ENCODE measurements around the gene RGS19. TPM values are rescaled to one million over a fixed set of nuclear protein-coding genes. Genes with fewer than 3 reads are reported as not detected.

Gene RGS19
- total and polyA plus RNA-seq, 11 donors, result 3.2 to 25.6 (median 5.3) TPM

DNA sequence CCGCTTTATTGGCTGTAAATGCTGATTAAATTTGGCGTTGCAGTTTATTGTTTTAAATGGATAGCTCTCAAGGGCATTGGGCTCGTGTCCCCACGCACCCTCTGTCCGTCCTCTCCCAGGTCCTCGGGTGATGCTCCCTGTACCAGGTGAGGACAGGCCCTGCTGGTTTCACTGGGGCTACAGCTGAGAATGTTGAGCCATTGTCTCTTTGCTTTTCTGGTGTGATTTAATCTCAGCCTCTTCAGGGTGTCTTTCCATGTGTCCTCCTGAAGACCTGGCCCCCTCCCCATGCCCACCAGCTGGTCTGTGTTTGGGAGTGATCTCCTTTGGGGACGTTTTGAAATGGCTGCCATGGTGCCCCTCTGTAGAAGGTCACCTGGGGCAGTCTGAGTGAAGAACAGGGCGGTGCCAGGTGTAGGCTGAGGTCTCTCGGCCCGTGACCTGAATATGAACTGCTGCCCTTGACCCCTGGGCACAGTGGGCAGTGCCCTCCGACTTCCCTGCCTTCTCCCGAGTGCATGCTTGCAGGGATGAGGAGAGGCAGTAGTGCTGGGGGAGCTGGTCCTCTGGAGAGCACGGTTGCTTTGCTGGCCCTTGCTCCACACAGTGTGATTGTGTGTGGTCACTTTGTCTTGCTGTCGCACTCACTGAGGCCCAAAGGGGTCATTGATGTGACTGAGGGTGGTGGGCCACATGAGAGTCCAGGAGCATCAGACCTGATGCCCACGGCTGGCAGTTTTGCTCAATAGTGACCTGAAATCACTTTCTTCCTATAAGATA, 55.8 kb downstream of the RGS19 start:
- peaks cover 6 to 96% (median 94%) of the 10 kb centered on the region in 9 donors for H3K36me3 ChIP-seq
- ATAC-seq (no peak), DNase-seq (no peak)
- intact Hi-C loops (cut with DNase I), result loop anchor here in 1 of 10 donors (5.0 kb wide), 1 partner anchor 41 kb away; the partner anchor contains the start of gene PRPF6
- H3K4me3 ChIP-seq, result no peak overlapping the region
- H3K9me3 ChIP-seq, result no peaks in the 10 kb centered on the region
- no peaks in the 10 kb centered on the region for H3K27me3 ChIP-seq
- no peaks in the 10 kb centered on the region for H3K4me1 ChIP-seq
- 91 to 94% (median 92%) methylated on average over 12 to 15 of the region's 15 CpGs for WGBS, 4 donors
- TF ChIP-seq, protein P1, sequence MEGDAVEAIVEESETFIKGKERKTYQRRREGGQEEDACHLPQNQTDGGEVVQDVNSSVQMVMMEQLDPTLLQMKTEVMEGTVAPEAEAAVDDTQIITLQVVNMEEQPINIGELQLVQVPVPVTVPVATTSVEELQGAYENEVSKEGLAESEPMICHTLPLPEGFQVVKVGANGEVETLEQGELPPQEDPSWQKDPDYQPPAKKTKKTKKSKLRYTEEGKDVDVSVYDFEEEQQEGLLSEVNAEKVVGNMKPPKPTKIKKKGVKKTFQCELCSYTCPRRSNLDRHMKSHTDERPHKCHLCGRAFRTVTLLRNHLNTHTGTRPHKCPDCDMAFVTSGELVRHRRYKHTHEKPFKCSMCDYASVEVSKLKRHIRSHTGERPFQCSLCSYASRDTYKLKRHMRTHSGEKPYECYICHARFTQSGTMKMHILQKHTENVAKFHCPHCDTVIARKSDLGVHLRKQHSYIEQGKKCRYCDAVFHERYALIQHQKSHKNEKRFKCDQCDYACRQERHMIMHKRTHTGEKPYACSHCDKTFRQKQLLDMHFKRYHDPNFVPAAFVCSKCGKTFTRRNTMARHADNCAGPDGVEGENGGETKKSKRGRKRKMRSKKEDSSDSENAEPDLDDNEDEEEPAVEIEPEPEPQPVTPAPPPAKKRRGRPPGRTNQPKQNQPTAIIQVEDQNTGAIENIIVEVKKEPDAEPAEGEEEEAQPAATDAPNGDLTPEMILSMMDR (IDR thresholded peaks at IDR 0.05), result no peak
- no peak for TF ChIP-seq POLR2A (IDR thresholded peaks at IDR 0.05)
- no peak overlapping the region for H3K27ac ChIP-seq

Small RNAs within 50 kb of the gene (microRNA-seq; reads per million reads assigned to microRNA genes)
- gene MIR6813, result 0 to 0.13 (median 0) reads per million in 4 donors

Other genes with a start within 250 kb of the RGS19 start
- 10 to 100 TPM; 11.2 to 27.4 (median 14.4) TPM for gene ZBTB46, start 248.3 kb downstream of the RGS19 start, total RNA-seq
- gene ZBTB46, start 248.3 kb downstream of the RGS19 start, polyA plus RNA-seq, result 1 to 10 TPM; 6.6 to 8.2 TPM
- gene ABHD16B, start 218.0 kb downstream of the RGS19 start, total RNA-seq, result not detected
- under 1 TPM; 0.12 to 0.72 TPM for gene ABHD16B, start 218.0 kb downstream of the RGS19 start, polyA plus RNA-seq
- 100 to 1,000 TPM in 1 of 9 donors, 10 to 100 TPM in 8; 65.0 to 122 (median 72.2) TPM for gene TPD52L2, start 214.2 kb downstream of the RGS19 start, total RNA-seq
- 100 to 1,000 TPM in 1 of 2 donors, 10 to 100 TPM in 1; 44.4 to 179 TPM for gene TPD52L2, start 214.2 kb downstream of the RGS19 start, polyA plus RNA-seq
- gene DNAJC5, start 184.4 kb downstream of the RGS19 start, total RNA-seq, result 10 to 100 TPM; 34.8 to 57.1 (median 46.1) TPM
- gene DNAJC5, start 184.4 kb downstream of the RGS19 start, polyA plus RNA-seq, result 10 to 100 TPM; 21.1 to 46.3 TPM
- 10 to 100 TPM; 27.7 to 43.8 (median 37.5) TPM for gene UCKL1, start 123.1 kb downstream of the RGS19 start, total RNA-seq
- gene UCKL1, start 123.1 kb downstream of the RGS19 start, polyA plus RNA-seq, result 10 to 100 TPM; 27.7 to 49.7 TPM
- 10 to 100 TPM in 8 of 9 donors, 1 to 10 TPM in 1; 7.3 to 15.9 (median 12.2) TPM for gene ZNF512B, start 109.6 kb downstream of the RGS19 start, total RNA-seq
- 1 to 10 TPM; 7.7 to 9.3 TPM for gene ZNF512B, start 109.6 kb downstream of the RGS19 start, polyA plus RNA-seq
- 1 to 10 TPM; 3.1 to 6.3 (median 4.3) TPM for gene SAMD10, start 99.9 kb downstream of the RGS19 start, total RNA-seq
- gene SAMD10, start 99.9 kb downstream of the RGS19 start, polyA plus RNA-seq, result 1 to 10 TPM; 4.8 to 6.0 TPM
- 10 to 100 TPM; 41.4 to 62.6 (median 47.6) TPM for gene PRPF6, start 98.4 kb downstream of the RGS19 start, total RNA-seq
- 10 to 100 TPM; 31.0 to 58.5 TPM for gene PRPF6, start 98.4 kb downstream of the RGS19 start, polyA plus RNA-seq
- 1 to 10 TPM in 1 of 9 donors, under 1 TPM in 8; 0.16 to 1.2 (median 0.56) TPM for gene C20orf204, start 43.3 kb downstream of the RGS19 start, total RNA-seq
- under 1 TPM; 0.35 to 0.42 TPM for gene C20orf204, start 43.3 kb downstream of the RGS19 start, polyA plus RNA-seq
- gene SOX18, start 29.9 kb downstream of the RGS19 start, total RNA-seq, result 10 to 100 TPM; 37.0 to 75.9 (median 50.7) TPM
- 10 to 100 TPM; 23.5 to 31.1 TPM for gene SOX18, start 29.9 kb downstream of the RGS19 start, polyA plus RNA-seq
- 10 to 100 TPM; 19.2 to 52.1 (median 42.9) TPM for gene TCEA2, start 16.3 kb downstream of the RGS19 start, total RNA-seq
- 10 to 100 TPM; 23.6 to 32.9 TPM for gene TCEA2, start 16.3 kb downstream of the RGS19 start, polyA plus RNA-seq
- gene OPRL1, start 564 bp upstream of the RGS19 start, total RNA-seq, result 1 to 10 TPM in 3 of 9 donors, under 1 TPM in 6; 0.18 to 1.9 (median 0.67) TPM
- under 1 TPM; 0.21 to 0.27 TPM for gene OPRL1, start 564 bp upstream of the RGS19 start, polyA plus RNA-seq
- gene LKAAEAR1, start 4.9 kb upstream of the RGS19 start, total RNA-seq, result not detected
- not detected for gene LKAAEAR1, start 4.9 kb upstream of the RGS19 start, polyA plus RNA-seq
- not detected for gene NPBWR2, start 28.0 kb upstream of the RGS19 start, total RNA-seq
- gene NPBWR2, start 28.0 kb upstream of the RGS19 start, polyA plus RNA-seq, result not detected
- under 1 TPM in 5 of 9 donors, not detected in 4; 0.07 to 0.23 (median 0.09) TPM for gene MYT1, start 84.9 kb upstream of the RGS19 start, total RNA-seq
- under 1 TPM in 1 of 2 donors, not detected in 1; 0.11 TPM for gene MYT1, start 84.9 kb upstream of the RGS19 start, polyA plus RNA-seq
- gene PCMTD2, start 176.2 kb upstream of the RGS19 start, total RNA-seq, result 100 to 1,000 TPM in 1 of 9 donors, 10 to 100 TPM in 8; 41.7 to 128 (median 66.6) TPM
- gene PCMTD2, start 176.2 kb upstream of the RGS19 start, polyA plus RNA-seq, result 10 to 100 TPM; 23.9 to 29.5 TPM

Data from heart left ventricle (tissue), 16 donors.